ENCODE measurements around the gene DPYSL4.

DPYSL4 gene

DNA sequence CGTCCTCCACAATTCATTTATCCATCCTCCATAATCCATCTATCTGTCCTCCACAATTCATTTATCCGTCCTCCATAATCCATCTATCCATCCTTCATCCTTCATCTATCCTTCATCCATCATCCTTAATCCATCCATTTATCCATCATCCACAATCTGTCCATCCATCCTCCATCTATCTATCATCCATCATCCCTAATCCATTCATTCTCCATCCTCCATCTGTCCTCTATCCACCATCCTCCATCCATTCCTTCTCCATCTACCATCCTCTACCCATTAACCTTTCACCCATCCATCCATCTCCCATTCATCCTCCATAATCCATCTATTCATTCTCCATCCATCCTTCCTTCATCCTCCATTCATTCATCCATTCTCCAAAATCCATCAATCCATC, 36.0 kb upstream of the DPYSL4 start:
- TF ChIP-seq, protein P1, sequence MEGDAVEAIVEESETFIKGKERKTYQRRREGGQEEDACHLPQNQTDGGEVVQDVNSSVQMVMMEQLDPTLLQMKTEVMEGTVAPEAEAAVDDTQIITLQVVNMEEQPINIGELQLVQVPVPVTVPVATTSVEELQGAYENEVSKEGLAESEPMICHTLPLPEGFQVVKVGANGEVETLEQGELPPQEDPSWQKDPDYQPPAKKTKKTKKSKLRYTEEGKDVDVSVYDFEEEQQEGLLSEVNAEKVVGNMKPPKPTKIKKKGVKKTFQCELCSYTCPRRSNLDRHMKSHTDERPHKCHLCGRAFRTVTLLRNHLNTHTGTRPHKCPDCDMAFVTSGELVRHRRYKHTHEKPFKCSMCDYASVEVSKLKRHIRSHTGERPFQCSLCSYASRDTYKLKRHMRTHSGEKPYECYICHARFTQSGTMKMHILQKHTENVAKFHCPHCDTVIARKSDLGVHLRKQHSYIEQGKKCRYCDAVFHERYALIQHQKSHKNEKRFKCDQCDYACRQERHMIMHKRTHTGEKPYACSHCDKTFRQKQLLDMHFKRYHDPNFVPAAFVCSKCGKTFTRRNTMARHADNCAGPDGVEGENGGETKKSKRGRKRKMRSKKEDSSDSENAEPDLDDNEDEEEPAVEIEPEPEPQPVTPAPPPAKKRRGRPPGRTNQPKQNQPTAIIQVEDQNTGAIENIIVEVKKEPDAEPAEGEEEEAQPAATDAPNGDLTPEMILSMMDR (IDR thresholded peaks at IDR 0.05; ENCODE audit: control insufficient read depth, extremely low read depth, insufficient read depth): no peak
- no peak overlapping the region for H3K4me3 ChIP-seq (ENCODE audit: low read depth, low read length)
- no peak for DNase-seq (ENCODE audit: low read depth)

- no peak for DNase-seq (ENCODE audit: low read depth)
- TF ChIP-seq, protein P1 (IDR thresholded peaks at IDR 0.05; ENCODE audit: control insufficient read depth, extremely low read depth, insufficient read depth): no peak
- no peak overlapping the region for H3K4me3 ChIP-seq (ENCODE audit: low read depth, low read length)
These were observed 35.3 kb upstream of the DPYSL4 start for GRCh38 chr10:132151286-132151950.

GRCh38 chr10:132151951-132152505, 34.7 kb upstream of the DPYSL4 start:
- DNase-seq (ENCODE audit: low read depth): no peak
- no peak overlapping the region for H3K4me3 ChIP-seq (ENCODE audit: low read depth, low read length)
- TF ChIP-seq, protein P1 (IDR thresholded peaks at IDR 0.05; ENCODE audit: control insufficient read depth, extremely low read depth, insufficient read depth): no peak

DNA sequence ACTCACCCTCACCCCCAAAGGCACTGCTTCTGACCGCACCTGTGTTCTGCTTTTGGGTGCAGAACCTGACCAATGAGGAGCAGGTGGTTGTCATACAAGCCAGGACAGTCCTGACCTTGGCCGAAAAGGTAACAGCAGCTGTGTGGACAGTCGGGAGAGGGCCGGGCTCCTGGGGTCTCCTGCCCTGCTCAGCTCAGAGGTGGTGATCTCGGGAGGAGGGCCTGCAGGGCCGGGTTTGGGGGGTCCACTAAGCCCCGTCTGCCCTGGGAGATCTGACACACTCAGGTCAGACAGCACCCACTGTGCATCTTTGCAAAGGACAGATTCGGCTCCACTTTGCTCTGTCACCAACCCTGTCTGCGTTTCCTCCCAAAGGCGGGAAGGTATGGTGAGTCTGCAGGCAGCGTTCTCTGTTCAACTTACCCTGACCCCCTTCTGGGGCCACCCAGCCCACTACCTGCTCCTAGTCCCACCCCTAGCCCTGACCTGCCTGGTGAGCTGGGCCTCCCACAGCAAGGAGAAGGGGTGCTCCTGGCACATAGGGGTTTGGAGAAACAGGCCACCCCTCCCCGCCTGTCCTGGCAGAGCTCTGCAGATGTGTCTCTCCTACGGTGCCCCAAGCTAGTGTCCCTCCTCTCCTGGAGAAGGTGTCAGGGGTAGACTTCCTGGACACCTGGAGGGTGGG, 33.7 kb upstream of the DPYSL4 start:
- no peak for DNase-seq (ENCODE audit: low read depth)
- TF ChIP-seq, protein P1 (IDR thresholded peaks at IDR 0.05; ENCODE audit: control insufficient read depth, extremely low read depth, insufficient read depth): no peak
- H3K4me3 ChIP-seq (ENCODE audit: low read depth, low read length): no peak overlapping the region

GRCh38 chr10:132153616-132154217, 33.0 kb upstream of the DPYSL4 start:
- no peak overlapping the region for H3K4me3 ChIP-seq (ENCODE audit: low read depth, low read length)
- no peak for DNase-seq (ENCODE audit: low read depth)
- TF ChIP-seq, protein P1 (IDR thresholded peaks at IDR 0.05; ENCODE audit: control insufficient read depth, extremely low read depth, insufficient read depth): no peak

DNA sequence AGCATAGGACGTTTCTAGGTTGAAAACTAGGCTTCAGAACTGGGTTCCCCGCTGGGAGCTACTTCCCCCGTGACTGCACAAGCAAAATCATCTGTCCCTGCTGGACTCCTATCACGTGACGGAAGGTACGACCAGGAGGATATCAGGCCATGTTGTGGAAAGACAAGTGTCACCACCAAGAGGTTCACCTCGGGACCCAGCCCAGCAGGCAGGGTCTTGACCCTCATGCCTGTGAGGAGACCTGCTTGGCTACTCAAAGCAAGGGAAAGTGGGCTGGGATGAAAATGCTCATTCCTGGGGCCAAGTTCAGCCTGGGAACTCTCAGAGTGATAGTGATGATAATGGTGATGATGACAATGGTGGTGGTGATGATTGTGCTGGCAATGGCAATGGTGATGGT, 32.3 kb upstream of the DPYSL4 start:
- TF ChIP-seq, protein P1 (IDR thresholded peaks at IDR 0.05; ENCODE audit: control insufficient read depth, extremely low read depth, insufficient read depth): no peak
- no peak overlapping the region for H3K4me3 ChIP-seq (ENCODE audit: low read depth, low read length)
- DNase-seq (ENCODE audit: low read depth): no peak

Data from LNCaP clone FGC (cell line).